ENCODE data around the gene SIN3B.
"Not testable (repeated sequence)": the region's sequence is repeated elsewhere in the genome, so short reads cannot be mapped to it uniquely, and the experiment has no call there.

SIN3B gene

DNA sequence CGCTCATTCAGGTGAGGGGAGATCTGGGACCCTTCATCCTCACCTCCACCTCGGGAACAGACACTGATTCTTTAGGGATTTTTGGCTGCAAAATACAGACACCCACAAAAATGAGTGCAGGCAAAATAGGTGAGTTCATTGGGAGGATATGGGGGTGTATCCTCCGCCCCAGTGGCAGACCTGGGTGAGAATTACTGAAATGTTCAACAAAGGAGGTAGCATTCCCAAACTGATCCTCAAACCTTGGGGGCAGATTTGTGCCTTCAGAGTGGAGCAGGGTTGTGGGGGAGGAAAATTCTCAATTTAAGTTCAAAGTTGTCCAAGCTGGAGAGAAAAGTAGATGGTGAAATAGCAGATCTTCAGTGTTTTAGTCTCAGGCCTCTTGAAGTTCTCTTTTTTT lies 31.3 kb upstream of the SIN3B start:
- Histone ChIP-seq H3K4me2 (ENCODE audit: low read depth, low read length) (no peak overlapping the region), H3K27ac (ENCODE audit: low read length) (no peak overlapping the region), H2AFZ (ENCODE audit: low read length) (no peak overlapping the region), H3K36me3 (replicated peaks; ENCODE audit: insufficient read depth, low read length) (no peaks in the 10 kb centered on the region), H3K79me2 (ENCODE audit: low read length) (no peaks in the 10 kb centered on the region), H4K20me1 (ENCODE audit: insufficient read depth, low read length) (no peaks in the 10 kb centered on the region), H3K9ac (ENCODE audit: low read length) (no peak overlapping the region), H3F3A (ENCODE audit: insufficient read depth, low read length) (no peaks in the 10 kb centered on the region), H3K9me3 (replicated peaks; ENCODE audit: insufficient read depth, low read length) (no peaks in the 10 kb centered on the region), H3K4me3 (ENCODE audit: low read length) (no peak overlapping the region), H3K4me1 (ENCODE audit: low read length) (no peaks in the 10 kb centered on the region), H3K27me3 (replicated peaks; ENCODE audit: insufficient read depth, low read length) (peaks cover 22% of the 10 kb centered on the region), H3K9me2 (replicated peaks; ENCODE audit: insufficient read depth, low read length) (no peaks in the 10 kb centered on the region)
- TF ChIP-seq EZH2 (optimal IDR thresholded peaks at IDR 0.05; ENCODE audit: low read depth, low read length) (no peak), EZH2phosphoT487 (IDR thresholded peaks at IDR 0.05; ENCODE audit: low read length) (no peak)
- TF ChIP-seq, protein P1, sequence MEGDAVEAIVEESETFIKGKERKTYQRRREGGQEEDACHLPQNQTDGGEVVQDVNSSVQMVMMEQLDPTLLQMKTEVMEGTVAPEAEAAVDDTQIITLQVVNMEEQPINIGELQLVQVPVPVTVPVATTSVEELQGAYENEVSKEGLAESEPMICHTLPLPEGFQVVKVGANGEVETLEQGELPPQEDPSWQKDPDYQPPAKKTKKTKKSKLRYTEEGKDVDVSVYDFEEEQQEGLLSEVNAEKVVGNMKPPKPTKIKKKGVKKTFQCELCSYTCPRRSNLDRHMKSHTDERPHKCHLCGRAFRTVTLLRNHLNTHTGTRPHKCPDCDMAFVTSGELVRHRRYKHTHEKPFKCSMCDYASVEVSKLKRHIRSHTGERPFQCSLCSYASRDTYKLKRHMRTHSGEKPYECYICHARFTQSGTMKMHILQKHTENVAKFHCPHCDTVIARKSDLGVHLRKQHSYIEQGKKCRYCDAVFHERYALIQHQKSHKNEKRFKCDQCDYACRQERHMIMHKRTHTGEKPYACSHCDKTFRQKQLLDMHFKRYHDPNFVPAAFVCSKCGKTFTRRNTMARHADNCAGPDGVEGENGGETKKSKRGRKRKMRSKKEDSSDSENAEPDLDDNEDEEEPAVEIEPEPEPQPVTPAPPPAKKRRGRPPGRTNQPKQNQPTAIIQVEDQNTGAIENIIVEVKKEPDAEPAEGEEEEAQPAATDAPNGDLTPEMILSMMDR (IDR thresholded peaks at IDR 0.05; ENCODE audit: low read length) = no peak
- DNase-seq = no peak

DNA sequence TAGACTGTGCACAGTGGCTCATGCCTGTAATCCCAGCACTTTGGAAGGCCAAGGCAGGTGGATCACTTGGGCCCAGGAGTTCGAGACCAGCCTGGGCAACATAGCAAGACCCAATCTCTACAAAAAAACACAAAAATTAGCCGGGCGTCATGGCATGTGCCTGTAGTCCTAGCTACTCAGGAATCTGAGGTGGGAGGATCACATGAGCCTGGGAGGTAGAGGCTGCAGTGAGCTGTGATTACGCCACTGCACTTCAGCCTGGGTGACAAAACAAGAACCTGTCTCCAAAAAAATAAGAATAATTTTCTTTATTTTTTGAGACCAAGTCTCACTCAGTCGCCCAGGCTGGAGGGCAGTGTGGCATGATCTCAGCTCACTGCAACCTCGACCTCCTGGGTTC lies 30.9 kb upstream of the SIN3B start:
- H3K9me3 ChIP-seq (replicated peaks; ENCODE audit: insufficient read depth, low read length); H3K4me1 ChIP-seq (ENCODE audit: low read length); H3K9me2 ChIP-seq (replicated peaks; ENCODE audit: insufficient read depth, low read length); H3K79me2 ChIP-seq (ENCODE audit: low read length); H3K9ac ChIP-seq (ENCODE audit: low read length); H2AFZ ChIP-seq (ENCODE audit: low read length); H3K4me3 ChIP-seq (ENCODE audit: low read length); H3F3A ChIP-seq (ENCODE audit: insufficient read depth, low read length); H3K36me3 ChIP-seq (replicated peaks; ENCODE audit: insufficient read depth, low read length); H3K4me2 ChIP-seq (ENCODE audit: low read depth, low read length); DNase-seq; H3K27ac ChIP-seq (ENCODE audit: low read length); H4K20me1 ChIP-seq (ENCODE audit: insufficient read depth, low read length): not testable (repeated sequence)
- H3K27me3 ChIP-seq (replicated peaks; ENCODE audit: insufficient read depth, low read length) = peaks cover 18% of the 10 kb centered on the region

DNA sequence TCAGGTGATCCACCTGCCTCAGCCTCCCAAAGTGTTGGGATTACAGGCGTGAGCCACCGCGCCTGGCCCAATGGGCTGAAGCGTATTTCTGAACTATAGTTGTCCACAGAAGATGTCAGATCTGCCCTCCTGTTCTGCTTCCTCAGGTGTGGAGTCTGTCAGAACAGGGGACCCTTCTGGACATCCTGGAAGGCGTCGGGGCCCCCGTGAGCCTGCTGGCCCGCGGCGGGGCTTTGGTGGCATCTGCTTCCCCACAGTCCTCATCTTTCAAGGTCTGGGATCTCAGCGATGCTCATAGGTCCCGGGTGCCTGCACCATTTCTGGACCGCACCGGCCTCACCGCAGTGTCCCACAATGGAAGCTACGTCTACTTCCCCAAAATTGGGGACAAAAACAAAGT lies 29.5 kb upstream of the SIN3B start:
- TF ChIP-seq, protein P1 (IDR thresholded peaks at IDR 0.05; ENCODE audit: low read length) = no peak
- TF ChIP-seq EZH2phosphoT487 (IDR thresholded peaks at IDR 0.05; ENCODE audit: low read length) (no peak), EZH2 (optimal IDR thresholded peaks at IDR 0.05; ENCODE audit: low read depth, low read length) (no peak)
- H3K4me1 ChIP-seq (ENCODE audit: low read length) = no peaks in the 10 kb centered on the region
- H3F3A ChIP-seq (ENCODE audit: insufficient read depth, low read length) = no peaks in the 10 kb centered on the region
- DNase-seq = no peak
- H3K4me2 ChIP-seq (ENCODE audit: low read depth, low read length) = no peak overlapping the region
- no peak overlapping the region for H3K4me3 ChIP-seq (ENCODE audit: low read length)
- peaks cover 23% of the 10 kb centered on the region; the same call in 1 of the 2 replicates for H3K27me3 ChIP-seq (replicated peaks; ENCODE audit: insufficient read depth, low read length)
- no peak overlapping the region for H3K9ac ChIP-seq (ENCODE audit: low read length)
- H3K36me3 ChIP-seq (replicated peaks; ENCODE audit: insufficient read depth, low read length) = no peaks in the 10 kb centered on the region
- no peaks in the 10 kb centered on the region for H3K9me2 ChIP-seq (replicated peaks; ENCODE audit: insufficient read depth, low read length)
- H3K79me2 ChIP-seq (ENCODE audit: low read length) = no peaks in the 10 kb centered on the region
- H4K20me1 ChIP-seq (ENCODE audit: insufficient read depth, low read length) = no peaks in the 10 kb centered on the region
- H3K27ac ChIP-seq (ENCODE audit: low read length) = no peak overlapping the region
- no peaks in the 10 kb centered on the region for H3K9me3 ChIP-seq (replicated peaks; ENCODE audit: insufficient read depth, low read length)
- no peak overlapping the region for H2AFZ ChIP-seq (ENCODE audit: low read length)

DNA sequence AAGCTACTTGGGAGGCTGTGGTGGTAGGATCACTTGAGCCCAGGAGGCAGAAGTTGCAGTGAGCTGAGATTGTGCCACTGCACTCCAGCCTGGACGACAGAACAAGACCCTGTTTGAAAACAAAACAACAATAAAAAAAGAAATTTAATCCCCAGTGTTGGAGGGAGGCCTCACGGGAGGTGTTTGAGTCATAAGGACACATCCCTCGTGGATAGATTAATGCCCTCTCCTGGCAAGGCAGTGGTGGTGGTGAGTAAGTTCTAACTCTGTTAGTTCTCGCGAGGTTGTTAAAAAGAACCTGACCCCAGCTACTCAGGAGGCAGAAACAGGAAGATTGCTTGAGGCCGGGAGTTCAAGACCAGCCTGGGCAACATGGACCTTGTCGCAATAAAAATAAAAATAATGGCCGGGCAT lies 27.6 kb upstream of the SIN3B start:
- H3K4me1 ChIP-seq (ENCODE audit: low read length) = no peaks in the 10 kb centered on the region
- H3K79me2 ChIP-seq (ENCODE audit: low read length) = no peaks in the 10 kb centered on the region
- H3K9me3 ChIP-seq (replicated peaks; ENCODE audit: insufficient read depth, low read length) = no peaks in the 10 kb centered on the region
- H3K9ac ChIP-seq (ENCODE audit: low read length) = no peak overlapping the region
- H3F3A ChIP-seq (ENCODE audit: insufficient read depth, low read length) = no peaks in the 10 kb centered on the region
- H3K27ac ChIP-seq (ENCODE audit: low read length) = no peak overlapping the region
- TF ChIP-seq, protein P1 (IDR thresholded peaks at IDR 0.05; ENCODE audit: low read length) = no peak
- TF ChIP-seq EZH2 (optimal IDR thresholded peaks at IDR 0.05; ENCODE audit: low read depth, low read length) (no peak), EZH2phosphoT487 (IDR thresholded peaks at IDR 0.05; ENCODE audit: low read length) (no peak)
- H3K4me2 ChIP-seq (ENCODE audit: low read depth, low read length) = no peak overlapping the region
- no peak for DNase-seq
- no peaks in the 10 kb centered on the region for H3K9me2 ChIP-seq (replicated peaks; ENCODE audit: insufficient read depth, low read length)
- H2AFZ ChIP-seq (ENCODE audit: low read length) = no peak overlapping the region
- no peaks in the 10 kb centered on the region for H3K36me3 ChIP-seq (replicated peaks; ENCODE audit: insufficient read depth, low read length)
- H4K20me1 ChIP-seq (ENCODE audit: insufficient read depth, low read length) = no peaks in the 10 kb centered on the region
- no peak overlapping the region for H3K4me3 ChIP-seq (ENCODE audit: low read length)
- H3K27me3 ChIP-seq (replicated peaks; ENCODE audit: insufficient read depth, low read length) = peaks cover 33% of the 10 kb centered on the region
